ENCODE results near the gene TOMM5.

The TOMM5 gene

GRCh38 chr9:37592108-37592951 is at the start of gene TOMM5:
TSS of gene TOMM5 (minus strand) at chr9:37592597. CDS start at chr9:37592532, 65 bp downstream.
- peak; percentile 73 to 83 for DNase-seq (ENCODE audit: low read depth in 2 of 2)

GRCh38 chr9:37641331-37641730 is 48.9 kb upstream of the TOMM5 start:
- DNase-seq (ENCODE audit: low read depth in 2 of 2) = no peak

DNA sequence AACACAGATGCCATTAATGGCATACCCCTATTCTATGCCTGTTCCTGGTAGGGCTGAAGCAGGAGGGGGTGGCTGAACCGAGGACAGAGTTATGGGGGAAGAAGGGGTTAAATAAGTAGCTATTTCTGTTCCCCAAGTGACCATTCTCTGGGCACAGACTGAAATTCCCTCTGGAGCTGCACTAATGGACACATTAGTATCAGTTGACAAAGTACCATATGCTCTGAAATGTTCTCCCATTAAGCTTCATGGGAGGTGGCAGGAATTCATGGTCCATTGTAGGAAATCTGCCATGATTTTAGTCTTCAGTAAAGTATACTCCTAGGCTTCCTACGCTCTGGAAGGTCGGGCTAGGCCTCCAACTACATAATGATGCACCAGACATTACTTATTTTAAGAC is 47.8 kb upstream of the TOMM5 start:
- no peak for DNase-seq (ENCODE audit: low read depth in 2 of 2)

GRCh38 chr9:37639841-37640240 is 47.4 kb upstream of the TOMM5 start:
- DNase-seq (ENCODE audit: low read depth in 2 of 2) = no peak

DNA sequence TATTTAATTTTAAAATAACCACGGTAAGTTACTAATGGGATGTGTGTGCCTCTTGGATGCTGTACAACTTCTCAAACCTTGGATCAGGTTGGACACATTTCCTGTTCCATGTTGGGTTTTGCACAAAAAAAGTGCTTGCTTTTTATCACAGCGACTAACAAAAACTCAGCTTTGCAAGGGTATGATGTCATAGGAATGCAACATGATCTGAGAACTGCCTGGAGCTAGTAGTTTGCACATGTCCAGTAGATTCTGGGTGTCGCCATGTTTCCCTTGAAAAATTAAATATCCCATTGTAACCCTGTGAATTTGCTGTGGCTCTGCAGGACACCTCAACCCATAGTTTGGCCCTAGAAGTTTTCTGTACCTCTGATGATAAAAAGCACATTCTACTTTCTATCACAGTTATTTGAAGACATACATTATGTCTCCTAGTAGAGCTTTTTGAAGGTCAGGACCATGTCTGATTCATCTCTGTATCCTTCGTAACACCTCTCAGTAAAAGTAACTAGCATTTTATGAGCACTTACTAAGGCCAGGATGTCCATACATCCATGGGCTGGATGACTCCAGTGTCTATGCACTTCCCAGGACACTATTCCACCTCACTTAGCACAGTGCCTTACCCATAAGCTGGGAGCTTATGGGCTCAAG is 46.8 kb upstream of the TOMM5 start:
- DNase-seq (ENCODE audit: low read depth in 2 of 2) = no peak

DNA sequence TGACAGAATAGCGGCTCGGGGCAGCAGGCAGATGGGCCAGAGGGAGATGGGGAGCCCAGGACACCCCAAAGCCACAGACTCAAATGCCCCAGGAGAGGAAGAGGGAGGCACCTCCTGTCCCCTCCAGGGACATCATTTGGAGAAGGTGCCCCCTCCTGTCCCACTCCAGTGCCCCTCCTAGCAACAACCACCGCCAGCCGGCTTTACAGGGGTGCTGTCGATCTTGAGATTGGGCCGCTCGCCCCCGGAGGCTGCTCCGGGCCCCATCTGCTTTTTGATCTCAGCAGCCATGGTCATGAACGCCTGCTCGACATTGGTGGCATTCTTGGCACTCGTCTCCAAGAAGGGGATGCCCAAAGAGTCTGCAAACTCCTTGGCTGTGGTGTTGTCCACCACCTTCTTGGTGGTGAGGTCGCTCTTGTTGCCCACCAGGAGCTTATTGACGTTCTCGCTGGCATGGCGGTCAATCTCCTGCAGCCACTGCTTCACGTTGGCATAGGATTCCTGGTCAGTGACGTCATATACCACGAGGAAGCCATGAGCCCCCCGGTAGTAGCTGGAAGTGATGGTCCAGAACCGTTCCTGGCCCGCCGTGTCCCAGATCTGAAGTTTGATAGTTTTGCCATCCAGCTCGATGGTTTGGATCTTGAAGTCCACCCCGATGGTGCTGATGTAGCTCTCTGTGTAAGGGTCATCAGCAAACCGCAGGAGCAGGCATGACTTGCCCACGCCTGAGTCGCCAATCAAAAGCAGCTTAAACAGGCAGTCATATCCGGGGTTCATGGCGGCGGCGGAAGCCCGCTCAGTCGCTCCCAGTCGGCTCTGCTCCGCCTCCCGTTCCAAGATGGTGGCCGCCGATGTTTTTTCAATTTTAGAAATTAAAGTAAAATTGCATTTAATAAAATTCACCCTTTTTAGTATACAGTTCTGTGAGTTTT is 44.4 kb upstream of the TOMM5 start:
- DNase-seq (ENCODE audit: low read depth in 2 of 2) = no peak

- DNase-seq (ENCODE audit: low read depth in 2 of 2) = no peak
These were observed 43.4 kb upstream of the TOMM5 start for GRCh38 chr9:37635808-37636207.

- DNase-seq (ENCODE audit: low read depth in 2 of 2) = no peak
These were observed 40.1 kb upstream of the TOMM5 start for GRCh38 chr9:37632479-37632878.

- DNase-seq (ENCODE audit: low read depth in 2 of 2) = no peak
These were observed 34.4 kb upstream of the TOMM5 start for GRCh38 chr9:37626708-37627292.

GRCh38 chr9:37625758-37626147 is 33.4 kb upstream of the TOMM5 start:
- no peak for DNase-seq (ENCODE audit: low read depth in 2 of 2)

DNA sequence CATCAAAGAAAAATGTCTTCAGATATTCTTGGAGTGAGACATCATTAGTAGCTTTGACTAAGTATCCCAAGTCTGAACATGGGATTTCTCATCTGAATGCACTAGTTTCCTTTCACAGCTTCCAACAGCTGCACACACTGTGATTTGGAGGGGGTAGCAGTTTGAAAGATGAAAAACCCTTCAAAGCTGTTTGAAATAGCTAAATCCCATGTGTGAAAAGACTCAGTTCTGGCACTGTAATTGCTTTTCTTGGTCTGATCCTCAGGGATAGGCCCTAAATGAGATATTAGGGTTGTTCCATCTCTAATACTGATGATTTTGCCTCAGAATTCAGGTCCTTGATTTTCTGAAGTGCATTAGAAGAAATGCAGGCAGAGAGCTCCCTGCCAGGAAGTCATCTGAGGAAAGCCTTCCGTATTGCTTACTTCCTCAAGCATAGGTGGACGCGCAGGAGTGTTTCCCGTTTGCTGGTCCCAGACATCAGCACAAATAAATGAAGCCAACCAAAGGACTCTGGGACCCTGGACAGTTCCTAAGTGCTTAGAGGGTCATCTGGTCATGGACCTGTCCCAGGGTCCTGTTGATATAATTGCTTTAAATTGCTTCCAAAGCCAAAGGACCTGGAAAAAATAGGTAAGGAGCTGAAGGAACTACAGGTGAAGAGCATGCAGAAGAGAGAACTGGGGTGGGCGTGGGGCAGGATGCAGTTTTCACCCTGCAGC is 32.8 kb upstream of the TOMM5 start:
- no peak for DNase-seq (ENCODE audit: low read depth in 2 of 2)

- DNase-seq (ENCODE audit: low read depth in 2 of 2) = no peak
These were observed 31.7 kb upstream of the TOMM5 start for GRCh38 chr9:37624073-37624472.

- DNase-seq (ENCODE audit: low read depth in 2 of 2) = no peak
These were observed 30.9 kb upstream of the TOMM5 start for GRCh38 chr9:37623267-37623666.

DNA sequence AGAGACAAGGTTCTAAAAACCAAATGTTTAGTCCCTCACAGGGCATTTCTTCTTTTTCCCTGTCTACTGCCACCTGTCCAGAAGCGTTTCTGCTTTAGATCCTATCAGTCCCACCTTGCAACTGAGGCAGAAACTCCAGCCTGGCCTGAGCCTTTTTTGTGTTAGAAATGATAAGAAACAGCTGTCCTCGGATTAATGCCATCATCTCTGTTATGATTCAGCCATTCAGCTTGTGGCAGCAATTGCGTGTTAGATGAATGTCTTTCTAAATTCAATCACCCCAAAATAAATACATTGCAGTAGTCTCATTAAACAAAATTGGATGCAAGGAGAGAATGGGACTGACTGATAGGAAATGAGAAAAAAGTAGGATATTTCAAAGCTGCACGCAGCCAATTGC is 30.1 kb upstream of the TOMM5 start:
- no peak for DNase-seq (ENCODE audit: low read depth in 2 of 2)

- no peak for DNase-seq (ENCODE audit: low read depth in 2 of 2)
These were observed 29.1 kb upstream of the TOMM5 start for GRCh38 chr9:37621273-37622121.

DNA sequence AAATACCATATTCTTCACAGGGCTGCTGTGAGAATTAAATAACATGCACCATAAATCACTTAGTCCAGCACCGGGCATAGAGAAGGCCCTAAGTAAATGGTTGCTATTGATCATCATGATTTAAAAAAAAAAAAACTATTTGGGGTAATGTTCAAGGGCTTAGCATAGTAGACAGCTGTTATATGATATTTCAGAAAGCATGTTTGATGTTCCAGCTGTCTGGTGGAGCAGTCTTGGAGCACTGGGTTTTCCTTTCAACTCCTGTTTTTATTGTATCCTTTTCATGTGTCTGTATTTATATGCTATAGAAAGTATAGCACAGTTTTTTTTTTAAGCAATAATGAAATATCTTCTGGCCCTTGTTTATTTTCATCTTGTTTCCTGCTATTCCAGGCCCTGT is 28.0 kb upstream of the TOMM5 start:
- no peak for DNase-seq (ENCODE audit: low read depth in 2 of 2)

DNA sequence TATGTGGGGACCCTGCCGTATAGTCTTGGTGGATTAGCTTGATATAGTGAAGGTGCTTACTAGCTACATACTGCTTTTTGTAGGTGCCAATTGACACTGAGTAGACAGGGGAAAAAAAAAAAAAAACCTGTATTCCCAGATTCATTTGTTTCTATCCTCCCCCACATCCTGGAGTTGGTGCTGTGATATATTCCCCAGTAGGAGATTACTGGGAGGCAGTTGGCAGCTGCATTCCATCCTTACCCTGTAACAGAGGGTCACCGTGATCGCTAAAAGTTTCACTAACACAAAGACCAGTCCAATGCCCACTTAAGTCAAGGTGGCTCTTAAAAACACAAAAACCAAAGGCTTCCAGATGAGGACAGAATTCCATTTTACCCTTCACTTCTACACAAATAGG is 27.4 kb upstream of the TOMM5 start:
- no peak for DNase-seq (ENCODE audit: low read depth in 2 of 2)

DNA sequence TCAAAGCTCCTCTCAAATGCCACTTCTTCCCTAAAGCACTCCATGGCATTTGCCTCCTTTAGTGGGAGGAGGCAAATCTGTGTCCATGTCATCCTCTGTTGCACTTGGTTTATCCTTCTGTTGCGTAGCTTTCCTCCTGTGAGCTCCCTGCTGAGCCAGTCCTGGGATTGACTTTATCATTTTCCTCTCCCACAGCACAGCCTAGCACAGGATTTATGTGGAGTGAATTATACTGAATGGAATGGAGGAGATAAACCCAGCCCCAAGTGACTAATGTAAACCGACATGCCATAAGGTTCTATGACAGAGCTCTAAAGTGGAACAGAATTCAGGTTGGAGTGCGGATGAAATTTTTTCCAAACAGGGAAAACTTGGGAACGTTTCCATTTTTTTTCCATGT is 26.4 kb upstream of the TOMM5 start:
- no peak for DNase-seq (ENCODE audit: low read depth in 2 of 2)

DNA sequence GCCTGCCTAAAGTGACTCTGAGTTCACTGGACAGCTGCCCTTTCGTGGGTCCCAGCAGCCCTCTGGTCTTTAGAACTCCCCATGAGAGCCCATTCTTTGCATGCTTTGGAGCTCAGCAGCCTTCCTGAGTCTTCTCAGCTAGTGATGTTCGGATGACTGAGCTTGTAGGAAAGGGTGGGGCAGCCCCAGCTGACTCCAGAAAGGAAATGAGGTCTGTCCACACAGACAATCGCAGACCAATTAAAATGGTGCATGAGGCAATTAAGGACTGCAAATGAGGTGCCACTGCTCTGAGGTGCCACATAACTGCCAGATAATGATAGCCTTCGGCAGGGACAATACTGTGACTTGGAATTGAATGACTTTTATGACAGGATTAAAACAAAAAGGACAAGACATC is 25.4 kb upstream of the TOMM5 start:
- DNase-seq (ENCODE audit: low read depth in 2 of 2) = no peak

DNA sequence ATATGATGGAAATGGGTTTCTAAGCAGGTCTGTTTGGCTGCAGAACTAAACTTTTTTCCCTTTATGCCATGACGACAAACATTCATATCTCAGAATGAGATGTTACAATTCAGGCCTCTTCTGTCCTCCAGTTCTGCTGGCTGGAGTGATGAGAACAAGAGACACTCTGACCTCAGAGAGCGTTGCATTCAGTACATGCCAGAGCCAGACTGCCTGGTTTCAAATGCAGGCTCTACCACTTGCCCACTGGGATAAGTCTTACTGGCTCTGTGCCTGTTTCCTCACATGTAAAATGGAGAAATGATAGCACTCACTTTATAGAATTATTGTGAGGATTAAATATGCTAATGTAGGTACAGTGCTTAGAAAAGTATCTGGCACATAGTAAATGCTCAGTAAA is 24.8 kb upstream of the TOMM5 start:
- DNase-seq (ENCODE audit: low read depth in 2 of 2) = no peak

Measured in activated CD8-positive, alpha-beta memory T cell treated with anti-CD3 and anti-CD28 coated beads for 4 hours (primary cell).